ENCODE data around the gene POU2F2.

POU2F2 gene

DNA sequence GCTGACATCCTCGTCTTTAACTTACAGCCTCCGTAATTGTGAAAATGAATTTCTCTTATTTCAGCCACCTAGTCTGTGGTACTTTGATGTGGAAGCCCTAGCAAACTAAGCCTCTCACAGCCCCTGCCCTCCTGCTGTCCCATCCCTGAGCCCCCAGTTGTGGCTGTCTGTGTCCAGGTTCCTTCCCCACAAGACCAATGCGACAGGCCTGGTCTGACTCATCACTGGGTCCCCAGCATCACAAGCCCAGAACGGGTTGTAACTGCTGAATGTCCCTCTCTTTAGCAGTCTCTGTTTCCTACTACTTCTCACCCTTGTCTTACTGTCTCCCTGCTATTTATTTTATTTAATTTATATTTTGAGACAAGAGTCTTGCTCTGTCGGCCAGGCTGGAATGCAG lies 5.7 kb downstream of the POU2F2 start:
- no peak for ATAC-seq
- TF ChIP-seq ZFP3 (CRISPR knock-in tag; IDR thresholded peaks at IDR 0.05) (no peak), CSDC2 (CRISPR knock-in tag; IDR thresholded peaks at IDR 0.05) (no peak), TCF4 (CRISPR knock-in tag; IDR thresholded peaks at IDR 0.05; ENCODE audit: borderline replicate concordance) (no peak), PPARA (CRISPR knock-in tag; IDR thresholded peaks at IDR 0.05; ENCODE audit: borderline replicate concordance) (no peak), TOX (CRISPR knock-in tag; IDR thresholded peaks at IDR 0.05; ENCODE audit: borderline replicate concordance) (no peak), BACH2 (CRISPR knock-in tag; IDR thresholded peaks at IDR 0.05; ENCODE audit: borderline replicate concordance) (no peak), ZFP30 (CRISPR knock-in tag; IDR thresholded peaks at IDR 0.05) (no peak), RARB (CRISPR knock-in tag; IDR thresholded peaks at IDR 0.05) (no peak), ZNF8 (CRISPR knock-in tag; IDR thresholded peaks at IDR 0.05) (no peak)
- TF ChIP-seq, protein P1, sequence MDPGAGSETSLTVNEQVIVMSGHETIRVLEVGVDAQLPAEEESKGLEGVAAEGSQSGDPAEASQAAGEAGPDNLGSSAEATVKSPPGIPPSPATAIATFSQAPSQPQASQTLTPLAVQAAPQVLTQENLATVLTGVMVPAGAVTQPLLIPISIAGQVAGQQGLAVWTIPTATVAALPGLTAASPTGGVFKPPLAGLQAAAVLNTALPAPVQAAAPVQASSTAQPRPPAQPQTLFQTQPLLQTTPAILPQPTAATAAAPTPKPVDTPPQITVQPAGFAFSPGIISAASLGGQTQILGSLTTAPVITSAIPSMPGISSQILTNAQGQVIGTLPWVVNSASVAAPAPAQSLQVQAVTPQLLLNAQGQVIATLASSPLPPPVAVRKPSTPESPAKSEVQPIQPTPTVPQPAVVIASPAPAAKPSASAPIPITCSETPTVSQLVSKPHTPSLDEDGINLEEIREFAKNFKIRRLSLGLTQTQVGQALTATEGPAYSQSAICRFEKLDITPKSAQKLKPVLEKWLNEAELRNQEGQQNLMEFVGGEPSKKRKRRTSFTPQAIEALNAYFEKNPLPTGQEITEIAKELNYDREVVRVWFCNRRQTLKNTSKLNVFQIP (CRISPR knock-in tag; IDR thresholded peaks at IDR 0.05; ENCODE audit: borderline replicate concordance, low read depth) = no peak
- TF ChIP-seq, protein P2, sequence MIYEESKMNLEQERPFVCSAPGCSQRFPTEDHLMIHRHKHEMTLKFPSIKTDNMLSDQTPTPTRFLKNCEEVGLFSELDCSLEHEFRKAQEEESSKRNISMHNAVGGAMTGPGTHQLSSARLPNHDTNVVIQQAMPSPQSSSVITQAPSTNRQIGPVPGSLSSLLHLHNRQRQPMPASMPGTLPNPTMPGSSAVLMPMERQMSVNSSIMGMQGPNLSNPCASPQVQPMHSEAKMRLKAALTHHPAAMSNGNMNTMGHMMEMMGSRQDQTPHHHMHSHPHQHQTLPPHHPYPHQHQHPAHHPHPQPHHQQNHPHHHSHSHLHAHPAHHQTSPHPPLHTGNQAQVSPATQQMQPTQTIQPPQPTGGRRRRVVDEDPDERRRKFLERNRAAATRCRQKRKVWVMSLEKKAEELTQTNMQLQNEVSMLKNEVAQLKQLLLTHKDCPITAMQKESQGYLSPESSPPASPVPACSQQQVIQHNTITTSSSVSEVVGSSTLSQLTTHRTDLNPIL (CRISPR knock-in tag; IDR thresholded peaks at IDR 0.05; ENCODE audit: low read depth) = no peak

DNA sequence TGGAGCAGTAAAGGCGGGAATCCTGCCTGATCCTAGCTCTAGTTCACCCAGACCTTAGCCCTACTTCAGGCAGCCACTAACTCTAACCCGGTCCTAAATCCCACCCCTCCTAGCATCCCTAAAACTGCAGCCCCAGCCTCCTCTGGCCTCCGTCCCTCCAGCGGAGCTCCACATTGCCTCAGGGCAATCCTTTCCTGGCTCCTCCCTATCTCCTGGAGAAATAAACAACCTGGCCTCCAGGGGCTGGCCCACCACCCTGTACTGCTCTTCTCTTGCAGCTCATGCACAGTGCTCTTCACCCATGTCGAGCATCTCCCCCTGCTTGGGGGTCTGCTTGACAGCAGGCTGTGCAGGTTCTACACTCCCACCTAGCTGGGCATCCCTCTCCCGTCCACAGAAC lies 6.7 kb downstream of the POU2F2 start:
- ATAC-seq = no peak
- TF ChIP-seq TOX (CRISPR knock-in tag; IDR thresholded peaks at IDR 0.05; ENCODE audit: borderline replicate concordance) (no peak), SNAI2 (CRISPR knock-in tag; IDR thresholded peaks at IDR 0.05) (no peak), OSR1 (CRISPR knock-in tag; IDR thresholded peaks at IDR 0.05) (no peak), GLIS3 (CRISPR knock-in tag; IDR thresholded peaks at IDR 0.05) (no peak), ZNF565 (CRISPR knock-in tag; conservative IDR thresholded peaks at IDR 0.05; ENCODE audit: low read depth) (no peak), ZFP3 (CRISPR knock-in tag; IDR thresholded peaks at IDR 0.05) (no peak), ISL1 (CRISPR knock-in tag; IDR thresholded peaks at IDR 0.05) (no peak), CSDC2 (CRISPR knock-in tag; IDR thresholded peaks at IDR 0.05) (no peak), ZC3H10 (CRISPR knock-in tag; IDR thresholded peaks at IDR 0.05) (no peak), ESRRG (CRISPR knock-in tag; IDR thresholded peaks at IDR 0.05) (no peak), RARB (CRISPR knock-in tag; IDR thresholded peaks at IDR 0.05) (no peak), PPARA (CRISPR knock-in tag; IDR thresholded peaks at IDR 0.05; ENCODE audit: borderline replicate concordance) (no peak), ZNF8 (CRISPR knock-in tag; IDR thresholded peaks at IDR 0.05) (no peak), ARNTL (CRISPR knock-in tag; IDR thresholded peaks at IDR 0.05; ENCODE audit: borderline replicate concordance, low read depth) (no peak)
- TF ChIP-seq, protein P3, sequence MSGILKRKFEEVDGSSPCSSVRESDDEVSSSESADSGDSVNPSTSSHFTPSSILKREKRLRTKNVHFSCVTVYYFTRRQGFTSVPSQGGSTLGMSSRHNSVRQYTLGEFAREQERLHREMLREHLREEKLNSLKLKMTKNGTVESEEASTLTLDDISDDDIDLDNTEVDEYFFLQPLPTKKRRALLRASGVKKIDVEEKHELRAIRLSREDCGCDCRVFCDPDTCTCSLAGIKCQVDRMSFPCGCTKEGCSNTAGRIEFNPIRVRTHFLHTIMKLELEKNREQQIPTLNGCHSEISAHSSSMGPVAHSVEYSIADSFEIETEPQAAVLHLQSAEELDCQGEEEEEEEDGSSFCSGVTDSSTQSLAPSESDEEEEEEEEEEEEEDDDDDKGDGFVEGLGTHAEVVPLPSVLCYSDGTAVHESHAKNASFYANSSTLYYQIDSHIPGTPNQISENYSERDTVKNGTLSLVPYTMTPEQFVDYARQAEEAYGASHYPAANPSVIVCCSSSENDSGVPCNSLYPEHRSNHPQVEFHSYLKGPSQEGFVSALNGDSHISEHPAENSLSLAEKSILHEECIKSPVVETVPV (CRISPR knock-in tag; IDR thresholded peaks at IDR 0.05) = no peak
- TF ChIP-seq, protein P1 (CRISPR knock-in tag; IDR thresholded peaks at IDR 0.05; ENCODE audit: borderline replicate concordance, low read depth) = no peak
- TF ChIP-seq, protein P2 (CRISPR knock-in tag; IDR thresholded peaks at IDR 0.05; ENCODE audit: low read depth) = no peak

DNA sequence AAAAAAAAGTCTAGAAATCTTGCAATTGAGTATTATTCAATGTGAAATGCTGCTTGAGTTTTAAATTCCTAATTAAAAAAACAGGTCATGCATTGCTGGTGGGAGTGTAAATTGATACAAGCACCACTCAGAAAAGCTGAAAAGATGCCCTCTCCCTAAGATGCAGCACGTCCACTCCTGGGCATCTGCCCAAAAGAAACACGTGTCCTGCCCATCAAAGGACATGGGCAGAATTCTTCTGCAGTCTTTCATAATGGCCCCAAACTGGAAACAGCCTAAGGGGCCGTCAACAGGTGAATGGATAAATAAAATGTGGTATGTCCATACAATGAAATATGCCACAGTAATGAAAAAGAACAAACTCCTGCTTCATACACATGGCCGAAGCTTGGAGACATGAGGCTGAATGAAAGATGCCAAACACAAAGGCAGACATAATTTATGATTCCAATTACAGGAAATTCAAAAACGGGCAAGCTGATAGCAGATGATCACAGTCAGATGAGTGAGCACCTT lies 7.8 kb downstream of the POU2F2 start:
- ATAC-seq = no peak
- no peak for TF ChIP-seq CSDC2 (CRISPR knock-in tag; IDR thresholded peaks at IDR 0.05)
- TF ChIP-seq BACH2 (CRISPR knock-in tag; IDR thresholded peaks at IDR 0.05; ENCODE audit: borderline replicate concordance) = no peak
- TF ChIP-seq ZNF8 (CRISPR knock-in tag; IDR thresholded peaks at IDR 0.05) = peak; percentile 96
- no peak for TF ChIP-seq PPARA (CRISPR knock-in tag; IDR thresholded peaks at IDR 0.05; ENCODE audit: borderline replicate concordance)
- TF ChIP-seq TCF4 (CRISPR knock-in tag; IDR thresholded peaks at IDR 0.05; ENCODE audit: borderline replicate concordance) = no peak
- TF ChIP-seq ISL1 (CRISPR knock-in tag; IDR thresholded peaks at IDR 0.05) = no peak
- no peak for TF ChIP-seq GLIS3 (CRISPR knock-in tag; IDR thresholded peaks at IDR 0.05)
- TF ChIP-seq, protein P1 (CRISPR knock-in tag; IDR thresholded peaks at IDR 0.05; ENCODE audit: borderline replicate concordance, low read depth) = no peak
